Activated CD4-positive, alpha-beta T cell treated with anti-CD3 and anti-CD28 coated beads, Interleukin-2, amount 50 U/mL, for 24 hours (primary cell): ENCODE measurements around the gene RHOF.

Source experiments
- DNase-seq, 2 donors: peaks; one replicate each; pipeline ENCODE4 v3.0.0-alpha.2; 2020; ENCODE audit warnings: low read depth in 1 of 2, low spot score in 1 of 2

The RHOF gene

GRCh38 chr12:121819212-121819949, 25.9 kb upstream of the RHOF start:
- no peak for DNase-seq

GRCh38 chr12:121817648-121818043, 24.2 kb upstream of the RHOF start:
- no peak for DNase-seq

DNA sequence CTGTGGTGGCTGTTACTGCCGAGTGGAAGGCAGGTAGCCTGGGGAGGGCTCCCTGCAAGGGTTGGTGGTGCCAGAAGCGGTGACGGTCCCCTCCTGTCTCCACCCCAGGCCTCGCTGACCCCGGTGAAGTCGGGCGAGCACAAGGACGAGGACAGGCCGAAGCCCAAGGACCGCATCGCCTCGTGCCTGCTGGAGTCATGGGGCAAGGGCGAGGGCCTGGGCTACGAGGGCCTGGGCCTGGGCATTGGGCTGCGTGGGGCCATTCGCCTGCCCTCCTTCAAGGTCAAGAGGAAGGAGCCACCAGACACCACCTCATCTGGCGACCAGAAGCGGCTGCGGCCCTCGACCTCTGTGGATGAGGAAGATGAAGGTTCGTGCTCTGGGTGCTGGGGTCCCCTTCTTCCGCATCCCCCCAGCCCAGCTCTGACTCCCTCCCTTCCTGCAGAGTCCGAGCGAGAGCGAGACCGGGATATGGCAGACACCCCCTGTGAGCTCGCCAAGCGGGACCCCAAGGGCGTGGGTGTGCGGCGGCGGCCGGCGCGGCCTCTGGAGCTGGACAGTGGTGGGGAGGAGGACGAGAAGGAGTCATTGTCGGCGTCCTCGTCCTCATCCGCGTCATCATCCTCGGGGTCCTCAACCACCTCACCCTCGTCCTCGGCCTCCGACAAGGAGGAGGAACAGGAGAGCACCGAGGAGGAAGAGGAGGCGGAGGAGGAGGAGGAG, 23.6 kb upstream of the RHOF start:
- no peak for DNase-seq

- no peak for DNase-seq
These were observed 21.8 kb upstream of the RHOF start for GRCh38 chr12:121815263-121815662.

DNA sequence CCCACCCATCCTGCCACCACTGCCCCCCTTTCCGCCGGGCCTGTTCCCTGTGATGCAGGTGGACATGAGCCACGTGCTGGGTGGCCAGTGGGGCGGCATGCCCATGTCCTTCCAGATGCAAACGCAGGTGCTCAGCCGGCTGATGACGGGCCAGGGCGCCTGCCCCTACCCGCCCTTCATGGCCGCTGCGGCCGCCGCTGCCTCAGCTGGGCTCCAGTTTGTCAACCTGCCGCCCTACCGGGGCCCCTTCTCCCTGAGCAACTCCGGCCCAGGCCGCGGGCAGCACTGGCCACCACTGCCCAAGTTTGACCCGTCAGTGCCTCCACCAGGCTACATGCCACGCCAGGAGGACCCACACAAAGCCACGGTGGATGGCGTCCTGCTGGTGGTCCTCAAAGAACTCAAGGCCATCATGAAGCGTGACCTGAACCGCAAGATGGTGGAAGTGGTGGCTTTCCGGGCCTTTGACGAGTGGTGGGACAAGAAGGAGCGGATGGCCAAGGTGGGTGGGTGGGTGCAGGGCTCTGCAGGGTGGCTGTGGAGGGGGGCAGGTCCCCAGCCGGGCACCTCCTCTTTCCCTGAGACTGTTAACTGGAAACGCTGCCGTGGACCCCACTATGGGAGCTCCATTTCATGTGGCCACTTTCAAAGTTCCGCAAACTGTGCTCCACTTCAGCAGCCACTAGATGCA, 21.1 kb upstream of the RHOF start:
- DNase-seq, result no peak

- no peak for DNase-seq
These were observed 20.5 kb upstream of the RHOF start for GRCh38 chr12:121813951-121814350.

GRCh38 chr12:121812921-121813896, 19.7 kb upstream of the RHOF start:
- DNase-seq, result no peak

DNA sequence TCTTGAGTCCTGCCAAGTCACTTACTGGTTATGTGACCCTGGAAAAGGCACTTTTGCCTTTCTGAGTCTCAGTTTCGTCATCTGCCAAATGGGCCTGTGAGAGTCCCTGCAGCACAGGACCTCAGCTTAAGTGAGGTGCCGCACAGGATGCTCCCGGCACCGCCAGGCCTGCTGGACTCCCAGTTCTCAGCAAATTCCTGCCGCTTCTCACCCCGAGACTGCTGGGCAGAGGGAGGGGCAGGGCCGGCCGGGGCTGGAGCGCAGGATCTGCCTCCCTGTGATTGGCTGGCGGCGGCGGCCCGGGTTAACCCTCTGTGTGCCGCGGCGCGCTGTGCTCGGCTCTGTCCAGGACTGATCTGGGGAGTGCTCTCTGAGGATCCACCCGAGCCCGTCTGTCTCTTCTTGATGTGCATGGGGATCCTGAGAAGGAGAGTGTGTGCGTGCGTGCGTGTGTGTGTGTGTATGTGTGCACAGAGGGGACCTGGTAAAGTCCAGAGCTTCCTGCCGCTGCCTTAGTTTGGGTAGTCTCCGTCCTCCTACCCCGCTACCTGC, 18.9 kb upstream of the RHOF start:
- no peak for DNase-seq

GRCh38 chr12:121811434-121812319, 18.2 kb upstream of the RHOF start:
- peak in 1 of 2 donors; percentile 63 for DNase-seq

DNA sequence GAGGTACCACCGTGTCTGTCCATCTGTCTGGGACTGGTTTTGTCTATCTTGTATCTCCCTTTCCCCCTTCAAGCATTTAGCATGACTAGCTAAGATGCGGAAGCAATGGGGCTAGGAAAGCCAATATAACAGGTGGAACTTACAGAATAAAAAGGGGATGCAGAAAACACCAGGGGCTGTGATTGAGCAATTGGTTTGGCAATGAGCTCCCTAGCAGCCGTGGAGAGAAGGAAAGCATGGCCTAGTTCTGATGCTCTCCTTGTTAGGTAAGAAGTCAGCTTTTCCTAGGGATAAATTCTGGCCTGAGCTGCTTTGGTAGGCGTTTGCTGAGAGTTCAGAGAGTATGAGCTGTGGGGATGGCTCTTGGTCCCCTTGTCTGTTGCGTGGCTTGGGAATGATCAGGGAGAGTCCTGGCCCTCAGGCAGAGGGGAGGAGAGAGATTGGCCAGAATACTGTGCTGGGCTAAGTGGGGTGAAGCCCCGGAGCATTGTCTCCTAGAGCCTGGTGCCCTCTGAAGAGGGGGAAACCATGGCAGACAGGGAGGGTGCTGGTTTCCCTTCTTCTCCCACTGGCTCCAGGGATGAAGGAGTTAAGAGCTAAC, 17.4 kb upstream of the RHOF start:
- DNase-seq, result no peak

DNA sequence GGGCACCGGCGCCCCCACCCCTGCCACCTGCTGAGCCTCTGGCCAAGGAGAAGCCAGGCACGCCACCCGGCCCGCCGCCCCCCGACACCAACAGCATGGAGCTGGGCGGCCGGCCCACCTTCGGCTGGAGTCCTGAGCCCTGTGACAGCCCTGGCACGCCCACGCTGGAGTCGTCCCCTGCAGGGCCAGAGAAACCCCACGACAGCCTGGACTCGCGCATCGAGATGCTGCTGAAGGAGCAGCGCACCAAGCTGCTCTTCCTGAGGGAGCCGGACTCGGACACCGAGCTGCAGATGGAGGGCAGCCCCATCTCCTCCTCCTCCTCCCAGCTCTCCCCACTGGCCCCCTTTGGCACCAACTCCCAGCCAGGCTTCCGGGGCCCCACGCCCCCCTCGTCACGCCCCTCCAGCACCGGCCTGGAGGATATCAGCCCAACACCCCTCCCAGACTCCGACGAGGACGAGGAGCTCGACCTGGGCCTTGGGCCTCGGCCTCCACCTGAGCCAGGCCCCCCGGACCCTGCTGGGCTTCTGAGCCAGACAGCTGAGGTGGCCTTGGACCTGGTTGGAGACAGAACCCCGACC, 16.8 kb upstream of the RHOF start:
- DNase-seq, result no peak

GRCh38 chr12:121809712-121810116, 16.2 kb upstream of the RHOF start:
- DNase-seq, result no peak

GRCh38 chr12:121808623-121809022, 15.1 kb upstream of the RHOF start:
- no peak for DNase-seq

DNA sequence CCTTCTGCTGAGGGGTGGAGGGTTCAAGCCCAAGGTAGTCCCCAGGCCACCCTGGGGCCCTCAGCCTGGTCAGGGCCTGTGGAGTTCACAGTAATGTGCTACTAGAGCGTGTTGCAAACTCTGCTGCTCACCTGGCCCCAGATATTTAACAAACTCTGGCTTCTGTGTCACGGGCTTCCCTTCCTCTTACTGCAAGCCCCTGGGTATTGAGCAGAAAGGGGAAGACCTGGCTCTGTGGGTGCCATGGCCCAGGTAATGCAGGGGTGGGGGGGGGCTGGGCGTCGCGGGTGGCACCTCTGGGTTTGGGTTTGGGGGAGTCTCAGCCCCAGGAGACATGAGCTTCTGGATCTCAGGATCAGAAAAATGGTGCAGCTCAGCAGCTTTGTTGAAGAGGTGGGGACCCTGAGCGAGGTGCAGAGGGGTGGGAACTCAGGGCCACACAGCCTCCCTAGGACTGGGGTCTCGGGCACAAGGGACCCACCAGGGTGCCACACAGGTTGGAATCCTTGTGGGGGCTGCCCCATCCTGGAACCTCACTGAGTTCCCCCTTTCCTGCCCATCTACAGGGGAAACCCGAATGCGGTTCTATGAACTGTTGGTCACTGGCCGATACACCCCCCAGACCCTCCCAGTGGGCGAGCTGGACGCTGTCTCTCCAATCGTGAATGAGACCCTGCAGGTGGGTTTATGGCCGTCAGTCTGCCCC, 14.3 kb upstream of the RHOF start:
- DNase-seq, result no peak

GRCh38 chr12:121806546-121807423, 13.3 kb upstream of the RHOF start:
- DNase-seq, result no peak

GRCh38 chr12:121806009-121806545, 12.6 kb upstream of the RHOF start:
- DNase-seq, result no peak
